Stimulated activated CD8-positive, alpha-beta memory T cell treated with anti-CD3 and anti-CD28 coated beads, Interleukin-7, amount 100 ng/mL, for 48 hours (primary cell): ENCODE results near the gene RPGRIP1L.

Source experiments
- DNase-seq, 2 donors: peaks; one replicate each; pipeline ENCODE4 v3.0.0-alpha.2; 2020; ENCODE audit warnings: low read depth in 1 of 2; ENCODE audit errors: extremely low read depth in 1 of 2

Gene RPGRIP1L

GRCh38 chr16:53664724-53665345 is 38.8 kb downstream of the RPGRIP1L start:
- peak in 1 of 2 donors; percentile 3 for DNase-seq

GRCh38 chr16:53662072-53662471 is 41.6 kb downstream of the RPGRIP1L start:
- no peak for DNase-seq

- no peak for DNase-seq
These were observed 48.7 kb downstream of the RPGRIP1L start for GRCh38 chr16:53654946-53655345.

GRCh38 chr16:53651357-53651756 is 52.3 kb downstream of the RPGRIP1L start:
- no peak for DNase-seq

GRCh38 chr16:53646506-53646905 is 57.2 kb downstream of the RPGRIP1L start:
- no peak for DNase-seq

GRCh38 chr16:53643474-53643873 is 60.2 kb downstream of the RPGRIP1L start:
- DNase-seq: no peak

GRCh38 chr16:53642094-53642493 is 61.6 kb downstream of the RPGRIP1L start:
- no peak for DNase-seq

GRCh38 chr16:53636978-53637377 is 66.7 kb downstream of the RPGRIP1L start:
- DNase-seq: no peak

GRCh38 chr16:53632526-53632925 is 71.1 kb downstream of the RPGRIP1L start:
- DNase-seq: no peak

GRCh38 chr16:53631236-53632025 is 72.2 kb downstream of the RPGRIP1L start:
- DNase-seq: no peak

- no peak for DNase-seq
These were observed 73.9 kb downstream of the RPGRIP1L start for GRCh38 chr16:53629607-53630312.

GRCh38 chr16:53629151-53629550 is 74.5 kb downstream of the RPGRIP1L start:
- DNase-seq: no peak

GRCh38 chr16:53626811-53627210 is 76.8 kb downstream of the RPGRIP1L start:
- DNase-seq: no peak

GRCh38 chr16:53626161-53626560 is 77.5 kb downstream of the RPGRIP1L start:
- DNase-seq: no peak

- no peak for DNase-seq
These were observed 78.4 kb downstream of the RPGRIP1L start for GRCh38 chr16:53625221-53625620.

GRCh38 chr16:53622315-53622714 is 81.3 kb downstream of the RPGRIP1L start:
- no peak for DNase-seq

GRCh38 chr16:53620476-53620875 is 83.2 kb downstream of the RPGRIP1L start:
- DNase-seq: no peak

GRCh38 chr16:53619235-53619634 is 84.4 kb downstream of the RPGRIP1L start:
- DNase-seq: no peak

- no peak for DNase-seq
These were observed 89.3 kb downstream of the RPGRIP1L start for GRCh38 chr16:53614346-53614745.

- DNase-seq: no peak
These were observed 91.7 kb downstream of the RPGRIP1L start for GRCh38 chr16:53612003-53612402.

GRCh38 chr16:53611179-53611696 is 92.4 kb downstream of the RPGRIP1L start:
- DNase-seq: no peak

GRCh38 chr16:53609536-53609935 is 94.1 kb downstream of the RPGRIP1L start:
- no peak for DNase-seq
